Measurements from ENCODE around the gene MOGAT3.

The MOGAT3 gene

GRCh38 chr7:101165958-101166647, 34.7 kb downstream of the MOGAT3 start:
- peaks cover 47 to 72% of the 10 kb centered on the region in 2 donors for H3K4me1 ChIP-seq (ENCODE audit: control insufficient read depth in 2 of 2, insufficient read depth in 1 of 2, low read depth in 1 of 2, low read length in 2 of 2)
- peak overlapping the region; percentile 41 to 72 for H3K4me3 ChIP-seq (ENCODE audit: low read length in 2 of 2)
- H3K23ac ChIP-seq (ENCODE audit: low read depth, low read length, poor library complexity) = no peak overlapping the region
- no peak overlapping the region for H2BK5ac ChIP-seq (ENCODE audit: low read length)
- H3K14ac ChIP-seq (ENCODE audit: low read length) = no peak overlapping the region
- H3K36me3 ChIP-seq (replicated peaks in 1 of 2; ENCODE audit: control insufficient read depth in 2 of 2, insufficient read depth in 2 of 2, low read length in 2 of 2) = no peaks in the 10 kb centered on the region
- H2AFZ ChIP-seq (ENCODE audit: low read length) = peak overlapping the region; percentile 31
- H4K8ac ChIP-seq (ENCODE audit: low read depth, low read length) = no peak overlapping the region
- WGBS, 2 donors (ENCODE audit: extremely low coverage in 2 of 2, insufficient read length in 2 of 2, insufficient replicate concordance in 1 of 2) = no CpG with 5 or more reads among the region's 38 CpGs
- no peaks in the 10 kb centered on the region for H3K9me3 ChIP-seq (replicated peaks in 1 of 2; ENCODE audit: control insufficient read depth in 2 of 2, insufficient read depth in 1 of 2, low read depth in 1 of 2, low read length in 2 of 2)
- no peak for DNase-seq (ENCODE audit: low spot score)
- H2BK120ac ChIP-seq (ENCODE audit: low read depth, low read length) = no peak overlapping the region
- peaks cover 28 to 75% (median 42%) of the 10 kb centered on the region in 3 experiments for H3K27me3 ChIP-seq (ENCODE audit: control insufficient read depth in 3 of 3, insufficient read depth in 3 of 3, low read depth in 1 of 3, low read length in 3 of 3)
- H3K9ac ChIP-seq (ENCODE audit: low read depth, low read length, poor library complexity) = no peak overlapping the region
- no peak overlapping the region for H2BK12ac ChIP-seq (ENCODE audit: low read length)
- H2AK5ac ChIP-seq (ENCODE audit: low read depth, low read length) = no peak overlapping the region
- no peak overlapping the region for H3K4ac ChIP-seq (ENCODE audit: low read length)
- no peaks in the 10 kb centered on the region for H3K79me1 ChIP-seq (ENCODE audit: low read depth, low read length)
- no peak overlapping the region for H4K91ac ChIP-seq (ENCODE audit: low read depth, low read length, poor library complexity)
- H3K27ac ChIP-seq (replicated peaks; ENCODE audit: low read length) = no peak overlapping the region
- H3K18ac ChIP-seq (ENCODE audit: low read length) = no peak overlapping the region
- no peak overlapping the region for H2BK15ac ChIP-seq (ENCODE audit: low read length)
- H3K4me2 ChIP-seq (ENCODE audit: insufficient read depth, low read length, poor library complexity, severe bottlenecking) = peak overlapping the region; percentile 85

- no peak within 1 kb of the TSS for H2AK5ac ChIP-seq (ENCODE audit: low read depth, low read length)
- H2AFZ ChIP-seq (ENCODE audit: low read length) = peak within 1 kb of the TSS; percentile 31
- no peaks in the 10 kb centered on the region for H3K9me3 ChIP-seq (replicated peaks in 1 of 2; ENCODE audit: control insufficient read depth in 2 of 2, insufficient read depth in 1 of 2, low read depth in 1 of 2, low read length in 2 of 2)
- no peak within 1 kb of the TSS for H4K8ac ChIP-seq (ENCODE audit: low read depth, low read length)
- peak within 1 kb of the TSS; percentile 85 for H3K4me2 ChIP-seq (ENCODE audit: insufficient read depth, low read length, poor library complexity, severe bottlenecking)
- peaks cover 46 to 72% of the 10 kb centered on the region in 2 donors for H3K4me1 ChIP-seq (ENCODE audit: control insufficient read depth in 2 of 2, insufficient read depth in 1 of 2, low read depth in 1 of 2, low read length in 2 of 2)
- H3K27me3 ChIP-seq (ENCODE audit: control insufficient read depth in 3 of 3, insufficient read depth in 3 of 3, low read depth in 1 of 3, low read length in 3 of 3) = peaks cover 20 to 67% (median 35%) of the 10 kb centered on the region in 3 experiments
- H3K36me3 ChIP-seq (replicated peaks in 1 of 2; ENCODE audit: control insufficient read depth in 2 of 2, insufficient read depth in 2 of 2, low read length in 2 of 2) = peaks cover 0 to under 1% of the 10 kb centered on the region in 2 donors
- peak within 1 kb of the TSS; percentile 25 for H3K14ac ChIP-seq (ENCODE audit: low read length)
- H2BK15ac ChIP-seq (ENCODE audit: low read length) = no peak within 1 kb of the TSS
- H3K9ac ChIP-seq (ENCODE audit: low read depth, low read length, poor library complexity) = no peak within 1 kb of the TSS
- peak within 1 kb of the TSS; percentile 92 for H3K23ac ChIP-seq (ENCODE audit: low read depth, low read length, poor library complexity)
- H2BK12ac ChIP-seq (ENCODE audit: low read length) = no peak within 1 kb of the TSS
- H3K18ac ChIP-seq (ENCODE audit: low read length) = no peak within 1 kb of the TSS
- H4K91ac ChIP-seq (ENCODE audit: low read depth, low read length, poor library complexity) = no peak within 1 kb of the TSS
- H3K79me1 ChIP-seq (ENCODE audit: low read depth, low read length) = no peaks in the 10 kb centered on the region
- no peak within 1 kb of the TSS for H2BK5ac ChIP-seq (ENCODE audit: low read length)
- H3K4me3 ChIP-seq (ENCODE audit: low read length in 2 of 2) = peak within 1 kb of the TSS; percentile 59 to 76
- H3K4ac ChIP-seq (ENCODE audit: low read length) = no peak within 1 kb of the TSS
- H2BK120ac ChIP-seq (ENCODE audit: low read depth, low read length) = no peak within 1 kb of the TSS
- no CpG with 5 or more reads among the region's 74 CpGs for WGBS, 2 donors (ENCODE audit: extremely low coverage in 2 of 2, insufficient read length in 2 of 2, insufficient replicate concordance in 1 of 2)
- peak; percentile 95 for DNase-seq (ENCODE audit: low spot score)
- H3K27ac ChIP-seq (replicated peaks; ENCODE audit: low read length) = no peak within 1 kb of the TSS
Measured at GRCh38 chr7:101165075-101165957, 35.5 kb downstream of the MOGAT3 start, which contains the start of gene VGF. Gene VGF, minus strand, starts transcription at chr7:101165569. Its CDS starts 726 bp downstream, at chr7:101164843.

GRCh38 chr7:101164071-101164840, 36.6 kb downstream of the MOGAT3 start:
- no peak for DNase-seq (ENCODE audit: low spot score)
- Histone ChIP-seq H3K4me1 (ENCODE audit: control insufficient read depth in 2 of 2, insufficient read depth in 1 of 2, low read depth in 1 of 2, low read length in 2 of 2) (peaks cover 41 to 62% of the 10 kb centered on the region in 2 donors), H2BK120ac (ENCODE audit: low read depth, low read length) (no peak overlapping the region), H2BK15ac (ENCODE audit: low read length) (no peak overlapping the region), H4K8ac (ENCODE audit: low read depth, low read length) (no peak overlapping the region), H3K79me1 (ENCODE audit: low read depth, low read length) (no peaks in the 10 kb centered on the region), H2AK5ac (ENCODE audit: low read depth, low read length) (no peak overlapping the region), H3K36me3 (replicated peaks in 1 of 2; ENCODE audit: control insufficient read depth in 2 of 2, insufficient read depth in 2 of 2, low read length in 2 of 2) (peaks cover under 1 to 10% of the 10 kb centered on the region in 2 donors), H3K4me2 (ENCODE audit: insufficient read depth, low read length, poor library complexity, severe bottlenecking) (peak overlapping the region; percentile 94), H3K9me3 (replicated peaks in 1 of 2; ENCODE audit: control insufficient read depth in 2 of 2, insufficient read depth in 1 of 2, low read depth in 1 of 2, low read length in 2 of 2) (no peaks in the 10 kb centered on the region), H3K27ac (replicated peaks; ENCODE audit: low read length) (no peak overlapping the region), H3K9ac (ENCODE audit: low read depth, low read length, poor library complexity) (peak overlapping the region; percentile 68), H3K18ac (ENCODE audit: low read length) (peak overlapping the region; percentile 87), H3K14ac (ENCODE audit: low read length) (no peak overlapping the region), H2AFZ (ENCODE audit: low read length) (peak overlapping the region; percentile 86), H3K23ac (ENCODE audit: low read depth, low read length, poor library complexity) (peak overlapping the region; percentile 92), H3K4ac (ENCODE audit: low read length) (no peak overlapping the region), H4K91ac (ENCODE audit: low read depth, low read length, poor library complexity) (no peak overlapping the region), H3K4me3 (ENCODE audit: low read length in 2 of 2) (peak overlapping the region; percentile 59 to 76), H2BK5ac (ENCODE audit: low read length) (no peak overlapping the region), H2BK12ac (ENCODE audit: low read length) (no peak overlapping the region), H3K27me3 (ENCODE audit: control insufficient read depth in 3 of 3, insufficient read depth in 3 of 3, low read depth in 1 of 3, low read length in 3 of 3) (peaks cover 10 to 56% (median 26%) of the 10 kb centered on the region in 3 experiments)
- no CpG with 5 or more reads among the region's 75 CpGs for WGBS, 2 donors (ENCODE audit: extremely low coverage in 2 of 2, insufficient read length in 2 of 2, insufficient replicate concordance in 1 of 2)

Data from neuronal stem cell (in vitro differentiated cells).